ENCODE data around the gene IGFBP2. TPM values are rescaled to one million over a fixed set of nuclear protein-coding genes. Genes with fewer than 3 reads are reported as not detected.

Gene IGFBP2
- total and polyA plus RNA-seq, 2 experiments from 2014 or later: 177 to 364 TPM

DNA sequence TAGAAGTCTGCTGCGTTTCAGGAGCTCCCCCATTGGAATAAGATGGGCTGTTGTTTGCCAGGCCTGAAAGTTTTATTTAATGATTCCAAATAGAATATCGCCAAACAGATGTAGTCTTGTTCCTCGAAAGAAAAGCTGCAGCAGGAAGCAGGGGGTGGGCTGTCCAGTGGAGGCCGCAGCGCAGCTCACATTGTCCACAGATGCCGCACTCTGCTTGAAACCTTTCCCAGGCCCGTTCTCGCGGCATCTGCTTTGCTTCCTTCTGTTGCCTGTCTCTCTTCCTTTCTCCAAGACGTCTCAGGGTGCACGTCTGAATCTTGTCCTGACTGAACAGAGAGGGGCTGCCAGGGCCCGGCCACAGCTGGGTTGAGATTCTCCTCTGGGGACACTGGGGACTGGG lies 12.4 kb upstream of the IGFBP2 start:
- H2AFZ ChIP-seq: peak overlapping the region; percentile 93; the same call in 1 of the 2 replicates
- peaks cover 12% of the 10 kb centered on the region for H3K27me3 Mint-ChIP-seq (ENCODE audit: insufficient read depth, low read depth, poor library complexity)
- peaks cover 26% of the 10 kb centered on the region for H3K4me1 ChIP-seq (ENCODE audit: insufficient read depth)
- ATAC-seq (no peak), DNase-seq (ENCODE audit: low spot score) (no peak)
- no peaks in the 10 kb centered on the region for H3K36me3 Mint-ChIP-seq (ENCODE audit: low read depth)
- H3K4me3 Mint-ChIP-seq: no peak overlapping the region
- H3K9me2 ChIP-seq (ENCODE audit: insufficient read depth): no peaks in the 10 kb centered on the region
- no peaks in the 10 kb centered on the region for H3K27me3 ChIP-seq (ENCODE audit: insufficient read depth)
- no peaks in the 10 kb centered on the region for H4K20me1 ChIP-seq (replicated peaks; ENCODE audit: insufficient read depth)
- H3K4me1 Mint-ChIP-seq: peaks cover 29% of the 10 kb centered on the region
- 0 out of 2 replicates have a peak, but pooled peaks cover 2% of the 10 kb centered on the region for H3F3A ChIP-seq (replicated peaks; ENCODE audit: low read depth)
- H3K9me3 Mint-ChIP-seq: no peaks in the 10 kb centered on the region; the same call in 2 of the 3 replicates
- H3K4me3 ChIP-seq: no peak overlapping the region
- H3K27ac ChIP-seq (ENCODE audit: low read depth): no peak overlapping the region
- H3K36me3 ChIP-seq (ENCODE audit: insufficient read depth): no peaks in the 10 kb centered on the region
- no peak overlapping the region for H3K27ac Mint-ChIP-seq
- TF ChIP-seq ZNF114 (CRISPR knock-in tag; IDR thresholded peaks at IDR 0.05) (no peak), STAT1 (IDR thresholded peaks at IDR 0.05; ENCODE audit: unreplicated experiment) (no peak), EZH2 (IDR thresholded peaks at IDR 0.05; ENCODE audit: low read depth, unreplicated experiment) (no peak), CREB1 (CRISPR knock-in tag; IDR thresholded peaks at IDR 0.05; ENCODE audit: low read depth) (no peak), EZH2phosphoT487 (IDR thresholded peaks at IDR 0.05; ENCODE audit: unreplicated experiment) (no peak), POLR2AphosphoS5 (IDR thresholded peaks at IDR 0.05; ENCODE audit: low read depth) (no peak), JUNB (IDR thresholded peaks at IDR 0.05; ENCODE audit: unreplicated experiment) (no peak), ZNF331 (CRISPR knock-in tag; IDR thresholded peaks at IDR 0.05; ENCODE audit: low read depth) (no peak), NANOG (IDR thresholded peaks at IDR 0.05; ENCODE audit: borderline replicate concordance) (no peak)
- TF ChIP-seq, protein P1, sequence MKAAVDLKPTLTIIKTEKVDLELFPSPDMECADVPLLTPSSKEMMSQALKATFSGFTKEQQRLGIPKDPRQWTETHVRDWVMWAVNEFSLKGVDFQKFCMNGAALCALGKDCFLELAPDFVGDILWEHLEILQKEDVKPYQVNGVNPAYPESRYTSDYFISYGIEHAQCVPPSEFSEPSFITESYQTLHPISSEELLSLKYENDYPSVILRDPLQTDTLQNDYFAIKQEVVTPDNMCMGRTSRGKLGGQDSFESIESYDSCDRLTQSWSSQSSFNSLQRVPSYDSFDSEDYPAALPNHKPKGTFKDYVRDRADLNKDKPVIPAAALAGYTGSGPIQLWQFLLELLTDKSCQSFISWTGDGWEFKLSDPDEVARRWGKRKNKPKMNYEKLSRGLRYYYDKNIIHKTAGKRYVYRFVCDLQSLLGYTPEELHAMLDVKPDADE (IDR thresholded peaks at IDR 0.05): no peak
- TF ChIP-seq, protein P2, sequence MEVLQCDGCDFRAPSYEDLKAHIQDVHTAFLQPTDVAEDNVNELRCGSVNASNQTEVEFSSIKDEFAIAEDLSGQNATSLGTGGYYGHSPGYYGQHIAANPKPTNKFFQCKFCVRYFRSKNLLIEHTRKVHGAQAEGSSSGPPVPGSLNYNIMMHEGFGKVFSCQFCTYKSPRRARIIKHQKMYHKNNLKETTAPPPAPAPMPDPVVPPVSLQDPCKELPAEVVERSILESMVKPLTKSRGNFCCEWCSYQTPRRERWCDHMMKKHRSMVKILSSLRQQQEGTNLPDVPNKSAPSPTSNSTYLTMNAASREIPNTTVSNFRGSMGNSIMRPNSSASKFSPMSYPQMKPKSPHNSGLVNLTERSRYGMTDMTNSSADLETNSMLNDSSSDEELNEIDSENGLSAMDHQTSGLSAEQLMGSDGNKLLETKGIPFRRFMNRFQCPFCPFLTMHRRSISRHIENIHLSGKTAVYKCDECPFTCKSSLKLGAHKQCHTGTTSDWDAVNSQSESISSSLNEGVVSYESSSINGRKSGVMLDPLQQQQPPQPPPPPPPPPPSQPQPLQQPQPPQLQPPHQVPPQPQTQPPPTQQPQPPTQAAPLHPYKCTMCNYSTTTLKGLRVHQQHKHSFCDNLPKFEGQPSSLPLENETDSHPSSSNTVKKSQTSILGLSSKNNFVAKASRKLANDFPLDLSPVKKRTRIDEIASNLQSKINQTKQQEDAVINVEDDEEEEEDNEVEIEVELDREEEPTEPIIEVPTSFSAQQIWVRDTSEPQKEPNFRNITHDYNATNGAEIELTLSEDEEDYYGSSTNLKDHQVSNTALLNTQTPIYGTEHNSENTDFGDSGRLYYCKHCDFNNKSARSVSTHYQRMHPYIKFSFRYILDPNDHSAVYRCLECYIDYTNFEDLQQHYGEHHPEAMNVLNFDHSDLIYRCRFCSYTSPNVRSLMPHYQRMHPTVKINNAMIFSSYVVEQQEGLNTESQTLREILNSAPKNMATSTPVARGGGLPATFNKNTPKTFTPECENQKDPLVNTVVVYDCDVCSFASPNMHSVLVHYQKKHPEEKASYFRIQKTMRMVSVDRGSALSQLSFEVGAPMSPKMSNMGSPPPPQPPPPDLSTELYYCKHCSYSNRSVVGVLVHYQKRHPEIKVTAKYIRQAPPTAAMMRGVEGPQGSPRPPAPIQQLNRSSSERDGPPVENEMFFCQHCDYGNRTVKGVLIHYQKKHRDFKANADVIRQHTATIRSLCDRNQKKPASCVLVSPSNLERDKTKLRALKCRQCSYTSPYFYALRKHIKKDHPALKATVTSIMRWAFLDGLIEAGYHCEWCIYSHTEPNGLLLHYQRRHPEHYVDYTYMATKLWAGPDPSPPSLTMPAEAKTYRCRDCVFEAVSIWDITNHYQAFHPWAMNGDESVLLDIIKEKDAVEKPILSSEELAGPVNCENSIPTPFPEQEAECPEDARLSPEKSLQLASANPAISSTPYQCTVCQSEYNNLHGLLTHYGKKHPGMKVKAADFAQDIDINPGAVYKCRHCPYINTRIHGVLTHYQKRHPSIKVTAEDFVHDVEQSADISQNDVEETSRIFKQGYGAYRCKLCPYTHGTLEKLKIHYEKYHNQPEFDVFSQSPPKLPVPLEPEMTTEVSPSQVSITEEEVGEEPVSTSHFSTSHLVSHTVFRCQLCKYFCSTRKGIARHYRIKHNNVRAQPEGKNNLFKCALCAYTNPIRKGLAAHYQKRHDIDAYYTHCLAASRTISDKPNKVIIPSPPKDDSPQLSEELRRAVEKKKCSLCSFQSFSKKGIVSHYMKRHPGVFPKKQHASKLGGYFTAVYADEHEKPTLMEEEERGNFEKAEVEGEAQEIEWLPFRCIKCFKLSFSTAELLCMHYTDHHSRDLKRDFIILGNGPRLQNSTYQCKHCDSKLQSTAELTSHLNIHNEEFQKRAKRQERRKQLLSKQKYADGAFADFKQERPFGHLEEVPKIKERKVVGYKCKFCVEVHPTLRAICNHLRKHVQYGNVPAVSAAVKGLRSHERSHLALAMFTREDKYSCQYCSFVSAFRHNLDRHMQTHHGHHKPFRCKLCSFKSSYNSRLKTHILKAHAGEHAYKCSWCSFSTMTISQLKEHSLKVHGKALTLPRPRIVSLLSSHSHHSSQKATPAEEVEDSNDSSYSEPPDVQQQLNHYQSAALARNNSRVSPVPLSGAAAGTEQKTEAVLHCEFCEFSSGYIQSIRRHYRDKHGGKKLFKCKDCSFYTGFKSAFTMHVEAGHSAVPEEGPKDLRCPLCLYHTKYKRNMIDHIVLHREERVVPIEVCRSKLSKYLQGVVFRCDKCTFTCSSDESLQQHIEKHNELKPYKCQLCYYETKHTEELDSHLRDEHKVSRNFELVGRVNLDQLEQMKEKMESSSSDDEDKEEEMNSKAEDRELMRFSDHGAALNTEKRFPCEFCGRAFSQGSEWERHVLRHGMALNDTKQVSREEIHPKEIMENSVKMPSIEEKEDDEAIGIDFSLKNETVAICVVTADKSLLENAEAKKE (CRISPR knock-in tag; IDR thresholded peaks at IDR 0.05): no peak
- TF ChIP-seq, protein P3, sequence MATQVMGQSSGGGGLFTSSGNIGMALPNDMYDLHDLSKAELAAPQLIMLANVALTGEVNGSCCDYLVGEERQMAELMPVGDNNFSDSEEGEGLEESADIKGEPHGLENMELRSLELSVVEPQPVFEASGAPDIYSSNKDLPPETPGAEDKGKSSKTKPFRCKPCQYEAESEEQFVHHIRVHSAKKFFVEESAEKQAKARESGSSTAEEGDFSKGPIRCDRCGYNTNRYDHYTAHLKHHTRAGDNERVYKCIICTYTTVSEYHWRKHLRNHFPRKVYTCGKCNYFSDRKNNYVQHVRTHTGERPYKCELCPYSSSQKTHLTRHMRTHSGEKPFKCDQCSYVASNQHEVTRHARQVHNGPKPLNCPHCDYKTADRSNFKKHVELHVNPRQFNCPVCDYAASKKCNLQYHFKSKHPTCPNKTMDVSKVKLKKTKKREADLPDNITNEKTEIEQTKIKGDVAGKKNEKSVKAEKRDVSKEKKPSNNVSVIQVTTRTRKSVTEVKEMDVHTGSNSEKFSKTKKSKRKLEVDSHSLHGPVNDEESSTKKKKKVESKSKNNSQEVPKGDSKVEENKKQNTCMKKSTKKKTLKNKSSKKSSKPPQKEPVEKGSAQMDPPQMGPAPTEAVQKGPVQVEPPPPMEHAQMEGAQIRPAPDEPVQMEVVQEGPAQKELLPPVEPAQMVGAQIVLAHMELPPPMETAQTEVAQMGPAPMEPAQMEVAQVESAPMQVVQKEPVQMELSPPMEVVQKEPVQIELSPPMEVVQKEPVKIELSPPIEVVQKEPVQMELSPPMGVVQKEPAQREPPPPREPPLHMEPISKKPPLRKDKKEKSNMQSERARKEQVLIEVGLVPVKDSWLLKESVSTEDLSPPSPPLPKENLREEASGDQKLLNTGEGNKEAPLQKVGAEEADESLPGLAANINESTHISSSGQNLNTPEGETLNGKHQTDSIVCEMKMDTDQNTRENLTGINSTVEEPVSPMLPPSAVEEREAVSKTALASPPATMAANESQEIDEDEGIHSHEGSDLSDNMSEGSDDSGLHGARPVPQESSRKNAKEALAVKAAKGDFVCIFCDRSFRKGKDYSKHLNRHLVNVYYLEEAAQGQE (IDR thresholded peaks at IDR 0.05; ENCODE audit: unreplicated experiment): no peak
- TF ChIP-seq, protein P4, sequence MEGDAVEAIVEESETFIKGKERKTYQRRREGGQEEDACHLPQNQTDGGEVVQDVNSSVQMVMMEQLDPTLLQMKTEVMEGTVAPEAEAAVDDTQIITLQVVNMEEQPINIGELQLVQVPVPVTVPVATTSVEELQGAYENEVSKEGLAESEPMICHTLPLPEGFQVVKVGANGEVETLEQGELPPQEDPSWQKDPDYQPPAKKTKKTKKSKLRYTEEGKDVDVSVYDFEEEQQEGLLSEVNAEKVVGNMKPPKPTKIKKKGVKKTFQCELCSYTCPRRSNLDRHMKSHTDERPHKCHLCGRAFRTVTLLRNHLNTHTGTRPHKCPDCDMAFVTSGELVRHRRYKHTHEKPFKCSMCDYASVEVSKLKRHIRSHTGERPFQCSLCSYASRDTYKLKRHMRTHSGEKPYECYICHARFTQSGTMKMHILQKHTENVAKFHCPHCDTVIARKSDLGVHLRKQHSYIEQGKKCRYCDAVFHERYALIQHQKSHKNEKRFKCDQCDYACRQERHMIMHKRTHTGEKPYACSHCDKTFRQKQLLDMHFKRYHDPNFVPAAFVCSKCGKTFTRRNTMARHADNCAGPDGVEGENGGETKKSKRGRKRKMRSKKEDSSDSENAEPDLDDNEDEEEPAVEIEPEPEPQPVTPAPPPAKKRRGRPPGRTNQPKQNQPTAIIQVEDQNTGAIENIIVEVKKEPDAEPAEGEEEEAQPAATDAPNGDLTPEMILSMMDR (conservative IDR thresholded peaks at IDR 0.05; ENCODE audit: low read depth in 2 of 2): no peak
- no peak overlapping the region for H3K4me2 ChIP-seq
- no peaks in the 10 kb centered on the region for H3K79me2 ChIP-seq (replicated peaks; ENCODE audit: insufficient read depth)
